Bronchial epithelial cell (primary cell): Measurements from ENCODE around the gene ITPR2. TPM values are rescaled to one million over a fixed set of nuclear protein-coding genes. Genes with fewer than 3 reads are reported as not detected.

Experiments
- DNase-seq: peaks from one replicate; pipeline ENCODE4 v3.0.0-alpha.2; 2010; ENCODE audit warnings: low read depth
- FAIRE-seq: peaks from 2 replicates; lab custom pipeline; 2011; peaks lifted over from hg19 to GRCh38; lab: Jason Lieb, UNC
- H3K27me3 ChIP-seq: 2 replicates; pipeline ENCODE4 v1.5.1; 2011; ENCODE audit warnings: low read length; ENCODE audit not compliant: control insufficient read depth, insufficient read depth
- H3K36me3 ChIP-seq: 2 replicates; pipeline ENCODE4 v1.5.1; 2011; ENCODE audit warnings: low read length; ENCODE audit not compliant: control insufficient read depth, insufficient read depth
- H3K4me3 ChIP-seq: 2 replicates; pipeline ENCODE4 v1.5.1; 2011; ENCODE audit warnings: mild to moderate bottlenecking, low read depth, low read length, control low read depth
- CTCF ChIP-seq: IDR thresholded peaks from 2 replicates; pipeline ENCODE4 v1.5.1; 2011; ENCODE audit warnings: mild to moderate bottlenecking, moderate library complexity, low read length, control low read depth, inconsistent platforms; ENCODE audit not compliant: insufficient read depth, severe bottlenecking
- total RNA-seq: library from RNA; depleted of rRNA; stranded (reverse); fragments of >200 nt; gene quantifications from 2 replicates; pipeline ENCODE4 v1.2.1, GENCODE V29; 2014

Gene ITPR2
- total RNA-seq, 1 donor from 2014 or later: 5.8 TPM

DNA sequence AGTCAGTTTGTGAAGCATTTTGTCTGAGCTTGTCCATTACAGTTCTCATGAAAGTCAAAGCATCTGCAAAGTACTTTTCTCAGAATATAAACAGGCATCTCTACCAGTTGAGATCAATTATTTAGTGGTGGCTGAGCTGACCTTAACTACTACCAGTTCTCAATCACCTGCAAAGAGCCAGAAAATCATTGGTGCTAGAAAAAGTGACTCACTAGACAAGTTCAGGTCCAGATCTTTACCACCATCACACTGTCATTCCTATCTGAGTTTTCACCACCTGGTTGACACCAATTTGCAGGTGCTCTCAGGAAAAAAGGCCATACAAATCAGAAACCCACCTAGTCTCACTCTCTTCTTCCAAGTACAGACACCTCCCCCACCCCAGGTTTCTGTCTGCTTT, 33.3 kb downstream of the ITPR2 start:
- peak; percentile 29 for DNase-seq
- TF ChIP-seq CTCF: no peak
- Histone ChIP-seq H3K27me3 (no peaks in the 10 kb centered on the region), H3K36me3 (no peaks in the 10 kb centered on the region), H3K4me3 (no peak overlapping the region)
- no peak for FAIRE-seq

- DNase-seq: no peak
- Histone ChIP-seq H3K4me3 (no peak overlapping the region), H3K36me3 (no peaks in the 10 kb centered on the region), H3K27me3 (no peaks in the 10 kb centered on the region)
- no peak for FAIRE-seq
- TF ChIP-seq CTCF: no peak
These were observed 34.4 kb downstream of the ITPR2 start for GRCh38 chr12:26798640-26799039.

- peak; percentile 20 for DNase-seq
- H3K27me3 ChIP-seq: no peaks in the 10 kb centered on the region
- FAIRE-seq: no peak
- no peak for TF ChIP-seq CTCF
- H3K4me3 ChIP-seq: no peak overlapping the region
- H3K36me3 ChIP-seq: no peaks in the 10 kb centered on the region
These were observed 35.0 kb downstream of the ITPR2 start for GRCh38 chr12:26798023-26798422.

GRCh38 chr12:26795910-26796309, 37.1 kb downstream of the ITPR2 start:
- no peak overlapping the region for H3K4me3 ChIP-seq
- DNase-seq (no peak), FAIRE-seq (no peak)
- H3K27me3 ChIP-seq: no peaks in the 10 kb centered on the region
- H3K36me3 ChIP-seq: no peaks in the 10 kb centered on the region
- TF ChIP-seq CTCF: no peak

DNA sequence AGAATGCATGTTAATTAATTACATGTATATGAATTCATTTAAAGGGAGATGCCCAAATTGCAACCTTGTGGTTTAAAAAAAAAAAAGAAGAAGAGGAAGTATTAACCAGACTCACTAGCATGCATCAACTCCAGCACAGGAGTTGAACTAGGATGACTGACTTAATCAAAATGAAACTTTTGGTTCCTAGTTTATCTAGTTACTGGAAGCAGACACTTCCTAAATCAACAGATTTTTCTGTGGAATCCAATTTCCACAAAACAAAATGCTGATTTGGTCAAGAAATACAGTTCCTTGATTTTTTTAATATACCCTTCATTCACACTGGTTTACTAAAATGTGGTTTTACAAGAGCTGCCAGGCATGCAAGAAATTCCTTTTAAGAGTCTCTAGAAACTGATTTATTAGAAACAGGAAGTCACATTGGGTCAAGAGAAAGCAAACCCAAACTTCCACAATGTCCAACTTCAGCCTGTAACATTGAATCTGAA, 41.6 kb downstream of the ITPR2 start:
- H3K4me3 ChIP-seq: no peak overlapping the region
- FAIRE-seq: no peak

More for the DNA sequence above, 41.6 kb downstream of the ITPR2 start:
- Histone ChIP-seq H3K27me3 (no peaks in the 10 kb centered on the region), H3K36me3 (no peaks in the 10 kb centered on the region)
- no peak for DNase-seq
- no peak for TF ChIP-seq CTCF
